NCI-H345 treated with DMSO at 0.1 percent for 48 hours (cell line): Measurements from ENCODE around the gene RANBP17.
"Not testable (repeated sequence)": the region's sequence is repeated elsewhere in the genome, so short reads cannot be mapped to it uniquely, and the experiment has no call there.

ENCODE experiments used
- DNase-seq: peaks from one replicate; lab custom pipeline; 2025; ENCODE audit not compliant: unreplicated experiment; lab: John Stamatoyannopoulos, UW

Gene RANBP17

DNA sequence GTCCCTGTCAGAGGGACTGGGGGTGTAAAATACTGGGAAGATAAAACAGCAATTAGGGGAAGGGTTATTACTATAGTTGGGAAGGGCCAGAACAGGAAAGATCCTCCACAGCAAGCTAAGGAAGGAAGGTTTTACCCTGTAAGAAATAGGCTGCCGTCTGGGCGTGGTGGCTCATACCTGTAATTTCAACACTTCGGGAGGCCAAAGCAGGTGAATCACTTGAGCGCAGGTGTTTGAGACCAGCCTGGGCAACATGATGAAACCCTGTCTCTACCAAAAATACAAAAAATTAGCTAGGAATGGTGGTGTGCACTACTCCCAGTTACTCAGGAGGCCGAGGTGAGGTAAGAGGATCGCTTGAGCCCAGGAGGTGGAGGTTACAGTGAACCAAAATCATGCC lies 282.1 kb downstream of the RANBP17 start:
- DNase-seq, result no peak

DNA sequence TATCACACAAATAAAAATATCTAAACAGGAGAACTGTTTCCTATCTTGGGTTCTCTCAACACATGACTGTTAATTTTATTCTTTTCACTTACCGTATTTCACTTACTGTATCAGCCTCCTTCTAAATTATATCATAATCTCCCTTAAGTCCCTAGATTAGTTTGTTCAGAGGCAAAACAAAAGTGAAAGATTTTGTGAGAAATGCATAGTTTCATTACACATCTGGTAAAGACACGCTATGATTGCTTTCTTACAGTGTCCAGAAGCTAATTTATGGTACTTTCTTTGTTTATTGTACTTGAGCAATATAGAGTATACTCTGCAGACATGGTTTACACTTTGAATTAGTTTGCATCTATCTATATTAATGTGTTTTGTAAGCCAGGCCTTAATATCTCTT lies 287.5 kb downstream of the RANBP17 start:
- DNase-seq, result no peak

DNA sequence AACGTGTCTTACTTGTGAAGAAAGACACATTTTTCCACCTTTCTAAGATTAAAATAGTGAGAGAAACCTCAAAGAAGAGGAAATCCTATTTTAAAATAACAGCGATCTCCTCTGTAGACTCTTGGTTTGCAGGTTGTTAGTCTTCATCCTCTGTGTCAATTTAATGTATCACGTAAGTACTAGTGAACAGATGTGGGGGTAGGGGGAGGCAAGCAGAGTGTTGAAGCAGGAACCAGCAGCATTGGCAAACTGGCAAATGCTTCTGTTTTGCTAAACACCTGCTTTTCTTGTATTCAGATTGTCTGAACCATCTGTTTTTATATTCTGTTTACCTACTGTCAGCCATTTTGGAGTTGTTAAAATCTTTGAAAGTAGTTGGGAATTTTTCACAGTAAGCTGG lies 288.0 kb downstream of the RANBP17 start:
- DNase-seq, result no peak

DNA sequence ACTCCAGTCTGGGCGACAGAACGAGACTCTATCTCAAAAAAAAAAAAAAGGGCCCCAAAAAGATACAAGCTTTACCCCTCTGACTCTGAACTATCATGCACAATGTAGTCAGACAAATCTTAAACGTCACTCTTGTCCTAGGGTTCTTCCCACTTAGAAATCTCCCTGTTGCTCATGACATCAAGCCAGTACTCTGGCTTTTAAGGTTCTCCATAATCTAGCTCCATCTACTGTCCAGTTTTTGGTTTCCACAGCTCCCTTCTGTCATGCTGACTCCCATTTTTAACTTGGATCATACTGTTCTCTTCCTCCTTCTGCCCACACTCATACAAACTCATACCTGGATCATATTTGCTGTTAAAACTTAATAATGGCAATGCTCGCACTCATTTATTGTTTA lies 290.6 kb downstream of the RANBP17 start:
- no peak for DNase-seq

DNA sequence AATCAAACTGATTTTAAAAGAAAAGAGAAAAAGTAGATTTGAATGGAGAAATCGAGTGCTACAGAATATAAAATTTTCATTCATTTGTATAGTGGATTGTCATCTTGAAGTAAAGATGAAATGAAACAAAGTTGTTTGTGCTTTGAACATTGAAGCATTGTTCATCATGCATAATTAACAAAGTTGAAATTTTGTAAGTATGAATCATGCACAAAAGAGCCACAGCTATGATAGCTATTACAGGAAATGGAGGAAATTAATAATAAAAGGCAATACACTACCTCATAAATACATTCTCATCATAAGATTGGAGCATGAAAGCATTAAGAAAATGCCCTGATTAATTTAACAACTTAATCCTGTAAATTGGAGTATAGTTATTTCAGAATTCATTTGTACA lies 293.8 kb downstream of the RANBP17 start:
- DNase-seq, result no peak

DNA sequence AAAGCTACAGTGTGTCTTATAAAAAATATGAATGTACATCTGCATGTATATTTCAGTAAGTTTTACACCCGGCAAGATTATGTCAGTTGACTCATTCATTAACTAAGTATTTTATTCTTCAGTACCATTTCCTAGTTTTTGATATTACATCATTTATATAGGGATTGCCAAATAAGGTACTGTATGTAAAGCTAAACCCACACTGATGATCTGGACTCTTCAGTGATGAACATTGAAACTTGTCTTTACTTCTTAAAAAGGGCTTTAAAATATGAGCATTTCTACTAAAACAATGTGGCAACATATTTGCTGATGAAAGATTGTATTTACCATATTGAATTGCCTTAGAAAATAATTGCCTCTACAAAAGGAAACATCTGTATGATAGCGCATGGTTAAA lies 295.5 kb downstream of the RANBP17 start:
- no peak for DNase-seq

DNA sequence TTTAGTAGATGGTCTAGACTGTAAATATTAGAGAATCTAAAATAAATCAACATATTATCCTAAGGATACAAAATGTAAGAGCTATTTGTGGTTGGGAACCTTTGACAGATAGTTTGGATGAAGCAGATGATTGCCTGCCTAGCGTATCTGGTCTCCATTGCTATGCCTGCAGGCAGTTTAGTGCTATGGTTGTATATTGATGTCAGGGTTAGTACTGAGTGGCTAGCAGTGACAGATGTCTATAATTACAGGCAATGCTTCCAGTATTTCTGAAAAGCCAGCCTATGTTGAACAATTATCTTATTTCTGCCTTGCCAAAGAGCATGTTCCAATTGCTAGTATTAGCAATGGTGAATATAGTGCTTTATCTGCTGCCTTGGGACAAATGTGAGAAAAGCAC lies 296.0 kb downstream of the RANBP17 start:
- no peak for DNase-seq

DNA sequence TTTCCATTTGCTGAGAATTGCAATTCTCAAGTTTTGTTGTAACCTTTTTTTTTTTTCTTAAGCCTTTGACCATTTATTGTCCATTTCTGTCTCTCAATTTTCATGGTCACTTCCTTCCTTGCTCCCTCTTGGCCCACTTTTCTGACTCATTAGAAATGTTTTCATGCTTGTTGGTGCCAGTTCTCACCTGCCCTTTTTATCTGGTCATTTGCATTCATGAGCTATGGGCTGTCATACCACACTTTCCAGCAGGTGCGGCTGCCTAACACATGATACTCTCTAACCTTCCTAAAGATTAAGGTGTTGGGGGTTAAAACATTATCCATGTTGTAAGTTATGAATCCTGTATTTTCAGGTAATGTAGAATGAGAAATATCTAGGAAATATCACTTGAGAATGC lies 296.8 kb downstream of the RANBP17 start:
- no peak for DNase-seq

DNA sequence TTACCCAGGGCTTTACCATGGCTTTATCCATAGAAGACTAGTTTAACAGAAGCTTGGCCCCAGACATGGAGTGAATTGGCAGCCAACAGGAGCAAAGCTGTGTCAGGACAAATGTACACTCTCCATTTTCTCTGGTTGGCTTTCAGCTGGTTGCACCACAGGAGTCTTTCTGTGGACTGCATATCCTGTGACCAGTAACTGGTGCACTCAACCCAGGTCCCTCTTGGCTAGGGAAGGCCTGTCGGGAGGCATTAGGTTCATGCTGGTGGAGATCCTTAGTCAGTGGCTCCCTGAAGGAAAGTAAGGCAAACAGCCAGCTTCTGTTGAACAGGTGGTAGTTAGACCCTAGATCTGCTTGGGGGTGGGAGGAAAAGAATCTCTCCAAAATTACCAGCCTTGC lies 300.3 kb downstream of the RANBP17 start:
- no peak for DNase-seq

DNA sequence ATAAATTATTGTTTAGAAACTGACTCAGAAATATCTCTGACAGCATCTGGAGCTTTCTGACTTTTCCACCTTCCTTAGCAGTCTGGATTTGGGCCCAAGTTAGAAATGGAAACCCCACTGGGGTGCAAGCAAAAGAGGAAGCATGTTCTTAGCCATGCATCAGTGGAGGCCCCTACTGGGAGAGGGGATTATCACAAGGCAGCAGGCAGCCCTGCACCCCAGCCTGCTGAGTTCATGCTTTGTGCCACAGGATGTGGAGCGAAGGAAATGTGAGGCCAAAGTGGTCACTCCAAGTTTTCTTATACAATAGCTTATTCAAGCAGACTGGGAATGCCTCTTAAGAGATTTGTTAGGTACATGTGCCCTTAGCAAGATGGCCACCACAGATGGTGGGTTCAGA lies 300.8 kb downstream of the RANBP17 start:
- DNase-seq, result no peak

DNA sequence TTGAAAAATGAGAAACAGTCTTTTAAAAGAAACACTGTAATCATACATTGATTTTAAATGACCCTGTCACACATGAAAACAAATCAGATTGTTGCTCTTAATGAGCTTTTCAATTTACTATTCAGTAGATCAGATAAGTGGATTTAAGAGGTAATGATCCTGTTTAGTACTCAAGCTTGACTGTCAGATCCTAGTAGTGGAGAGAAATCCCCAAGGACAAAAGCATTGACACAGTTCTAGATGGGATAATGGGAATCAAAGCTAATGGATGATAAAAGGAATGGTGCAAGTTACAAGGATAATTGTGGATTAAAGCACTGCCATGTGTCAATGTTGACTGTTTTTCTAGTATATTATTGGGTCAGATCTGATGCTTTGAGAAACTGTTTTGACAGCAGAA lies 304.9 kb downstream of the RANBP17 start:
- DNase-seq, result no peak

DNA sequence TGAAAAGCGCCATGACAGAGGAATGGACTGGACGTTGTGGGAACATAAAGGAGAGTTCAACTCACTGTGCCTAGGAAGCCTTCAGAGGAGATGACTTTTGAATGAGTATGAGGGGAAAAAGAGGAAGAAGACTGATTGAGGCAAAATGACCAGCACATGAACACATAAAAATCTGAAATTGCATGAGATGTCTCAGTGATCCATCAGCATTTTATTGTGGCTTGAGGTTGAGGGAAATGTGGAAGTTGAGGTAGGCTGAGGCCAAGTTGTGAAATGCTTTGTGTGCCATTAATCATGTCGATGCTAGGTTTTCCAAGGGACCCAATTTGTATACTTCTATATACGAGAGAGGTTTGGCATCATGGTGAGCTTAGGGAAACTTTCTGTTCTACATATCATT lies 306.4 kb downstream of the RANBP17 start:
- DNase-seq, result no peak

DNA sequence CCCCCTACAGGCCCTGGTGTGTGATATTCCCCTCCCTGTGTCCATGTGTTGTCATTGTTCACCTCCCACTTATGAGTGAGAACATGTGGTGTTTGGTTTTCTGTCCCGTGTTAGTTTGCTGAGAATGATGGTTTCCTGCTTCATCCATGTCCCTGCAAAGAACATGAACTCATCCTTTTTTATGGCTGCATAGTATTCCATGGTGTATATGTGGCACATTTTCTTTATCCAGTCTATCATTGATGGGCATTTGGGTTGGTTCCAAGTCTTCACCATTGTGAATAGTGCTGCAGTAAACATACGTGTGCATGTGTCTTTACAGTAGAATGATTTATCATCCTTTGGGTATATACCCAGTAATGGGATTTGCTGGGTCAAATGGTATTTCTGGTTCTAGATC lies 313.1 kb downstream of the RANBP17 start:
- DNase-seq, result not testable (repeated sequence)

DNA sequence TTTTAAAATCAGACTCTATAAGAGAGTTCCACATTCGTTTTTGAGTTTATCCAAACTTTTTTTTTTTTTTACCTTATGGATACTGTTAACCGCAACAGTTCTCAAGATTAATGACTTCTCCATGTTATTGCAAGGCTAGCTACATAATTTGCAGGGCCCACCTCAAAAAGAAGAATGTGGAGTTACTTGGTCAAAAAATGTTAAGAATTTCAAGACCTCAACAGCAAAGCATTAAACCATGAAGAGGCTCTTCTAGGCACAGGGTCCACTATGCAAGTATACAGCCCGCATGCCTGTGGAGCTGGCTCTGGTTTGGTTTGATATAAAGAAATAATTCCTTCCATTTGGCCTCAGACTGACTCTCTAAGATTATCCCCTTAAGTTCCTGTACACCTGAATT lies 313.9 kb downstream of the RANBP17 start:
- DNase-seq, result no peak

DNA sequence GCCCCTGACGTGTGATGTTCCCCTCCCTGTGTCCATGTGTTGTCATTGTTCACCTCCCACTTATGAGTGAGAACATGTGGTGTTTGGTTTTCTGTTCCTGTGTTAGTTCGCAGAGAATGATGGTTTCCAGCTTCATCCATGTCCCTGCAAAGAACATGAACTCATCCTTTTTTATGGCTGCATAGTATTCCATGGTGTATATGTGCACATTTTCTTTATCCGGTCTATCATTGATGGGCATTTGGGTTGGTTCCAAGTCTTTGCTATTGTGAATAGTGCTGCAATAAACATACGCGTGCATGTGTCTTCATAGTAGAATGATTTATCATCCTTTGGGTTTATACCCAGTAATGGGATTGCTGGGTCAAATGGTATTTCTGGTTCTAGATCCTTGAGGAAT lies 316.4 kb downstream of the RANBP17 start:
- DNase-seq, result not testable (repeated sequence)

DNA sequence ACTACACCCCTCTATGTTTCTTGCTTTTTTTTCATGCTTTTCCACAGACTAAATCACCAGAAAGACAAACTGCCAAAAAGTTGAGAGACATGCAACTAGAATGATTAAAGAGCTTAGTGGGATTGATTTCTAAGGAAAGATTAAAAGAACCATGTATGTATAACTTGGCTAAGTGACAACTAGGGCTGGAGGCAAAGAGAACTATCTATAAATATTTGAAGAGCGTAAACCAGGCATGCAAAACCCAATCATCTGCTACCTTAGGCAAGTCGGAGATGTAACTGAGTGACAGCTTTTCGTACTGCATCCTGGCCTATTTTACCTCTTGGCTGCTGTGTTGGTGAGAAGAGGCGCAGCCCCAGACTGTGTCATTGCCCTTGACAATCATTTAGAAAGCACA lies 326.2 kb downstream of the RANBP17 start:
- DNase-seq, result no peak

DNA sequence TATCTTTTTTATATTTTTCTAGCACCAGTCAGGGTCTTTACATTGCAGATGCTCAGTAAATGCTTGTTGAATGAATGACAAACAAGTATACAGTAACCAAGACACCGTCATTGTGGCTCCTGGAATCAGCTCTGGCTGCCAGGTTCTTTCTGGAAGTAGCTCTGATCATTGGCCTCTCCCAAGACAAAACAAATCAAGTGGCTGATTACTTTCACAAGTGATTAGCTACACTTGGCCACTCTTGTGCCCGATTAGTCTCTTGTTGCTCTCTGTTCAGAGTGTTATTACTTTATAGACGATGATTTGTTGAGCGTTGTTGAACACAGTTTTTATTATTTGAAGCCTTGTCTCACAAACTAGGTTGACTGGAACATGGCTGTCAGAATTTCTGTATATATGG lies 327.6 kb downstream of the RANBP17 start:
- no peak for DNase-seq

DNA sequence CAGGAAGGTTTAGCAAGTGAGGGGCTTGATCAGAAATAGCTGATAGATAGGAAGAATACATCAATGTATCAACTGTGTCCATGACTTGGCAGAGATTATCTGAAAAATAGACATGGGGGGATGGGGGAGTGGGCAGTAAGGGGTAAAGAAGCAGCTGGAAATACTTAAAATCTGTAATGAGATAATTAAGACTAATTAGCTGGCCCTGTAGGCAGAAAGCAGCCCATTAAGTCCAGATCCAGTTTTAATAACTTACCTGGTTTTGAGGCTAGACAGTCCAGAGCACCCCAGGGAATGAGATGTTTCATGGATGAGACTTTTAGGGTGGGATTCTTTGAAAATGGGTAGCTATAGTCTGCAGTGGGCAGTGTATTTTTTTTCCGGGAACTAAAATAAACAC lies 330.3 kb downstream of the RANBP17 start:
- no peak for DNase-seq

DNA sequence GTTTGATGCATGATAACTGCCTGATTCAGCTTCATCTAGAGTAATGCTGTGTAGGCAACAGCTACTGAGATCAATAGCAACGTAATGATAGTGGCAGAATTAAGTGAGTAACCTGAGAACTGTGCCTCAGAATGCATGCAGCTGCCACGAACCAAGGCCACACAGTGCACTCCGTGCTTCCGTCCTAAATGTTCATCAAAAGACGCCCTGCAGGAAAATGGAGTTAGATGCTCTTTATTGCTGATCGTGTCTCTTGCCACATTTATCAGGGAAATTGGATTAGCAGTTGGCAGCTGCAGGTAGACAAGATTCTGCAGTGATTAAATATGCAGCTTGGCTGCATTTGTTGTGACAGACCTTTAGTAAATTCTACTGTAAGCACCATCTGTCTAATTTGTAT lies 339.5 kb downstream of the RANBP17 start:
- DNase-seq, result no peak

DNA sequence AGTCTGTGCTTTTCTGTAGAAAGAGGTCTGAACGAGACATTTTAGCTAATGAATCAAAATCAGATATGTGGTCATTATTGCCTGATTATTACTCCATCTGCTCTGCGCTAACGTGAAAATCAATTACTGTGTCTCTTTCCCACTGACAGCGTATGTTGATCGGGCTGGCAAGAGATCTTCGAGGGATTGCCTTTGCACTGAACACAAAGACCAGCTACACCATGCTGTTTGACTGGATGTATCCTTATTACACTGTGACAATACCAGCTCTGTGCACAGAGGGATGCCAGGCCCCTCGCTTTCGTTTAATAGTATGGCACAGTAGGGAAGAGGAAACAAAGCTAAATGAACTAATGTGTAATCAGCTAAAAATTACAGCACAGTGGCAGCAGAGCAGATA lies 343.6 kb downstream of the RANBP17 start:
- DNase-seq, result no peak

DNA sequence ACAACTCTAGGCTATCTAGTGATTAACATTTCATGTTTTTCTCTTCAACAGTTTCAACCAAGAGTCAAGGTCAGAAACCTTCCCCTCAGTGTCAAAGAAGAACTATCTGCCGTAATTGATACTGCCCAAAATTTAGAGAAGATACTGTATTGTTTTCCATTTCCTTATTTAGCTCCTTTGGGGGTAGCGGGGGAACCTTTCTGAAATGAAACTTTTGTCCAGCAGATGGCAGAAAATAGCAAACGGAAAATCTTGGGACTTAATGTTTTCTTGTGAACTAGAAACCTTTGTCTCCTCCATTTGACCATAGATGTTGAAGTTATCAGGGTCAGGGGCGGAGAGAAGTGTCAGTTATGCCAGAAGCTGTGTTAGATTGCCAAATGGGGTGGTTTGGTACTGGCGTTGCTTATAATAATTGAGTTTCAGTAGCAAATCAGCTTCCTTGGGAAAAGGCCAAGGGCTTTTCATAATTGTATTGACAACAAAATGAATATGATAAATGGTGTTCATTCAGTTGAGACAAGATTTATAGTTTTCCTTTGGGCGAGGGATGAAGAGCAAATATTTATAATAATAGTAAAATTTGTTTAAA lies 345.5 kb downstream of the RANBP17 start:
- DNase-seq, result no peak

DNA sequence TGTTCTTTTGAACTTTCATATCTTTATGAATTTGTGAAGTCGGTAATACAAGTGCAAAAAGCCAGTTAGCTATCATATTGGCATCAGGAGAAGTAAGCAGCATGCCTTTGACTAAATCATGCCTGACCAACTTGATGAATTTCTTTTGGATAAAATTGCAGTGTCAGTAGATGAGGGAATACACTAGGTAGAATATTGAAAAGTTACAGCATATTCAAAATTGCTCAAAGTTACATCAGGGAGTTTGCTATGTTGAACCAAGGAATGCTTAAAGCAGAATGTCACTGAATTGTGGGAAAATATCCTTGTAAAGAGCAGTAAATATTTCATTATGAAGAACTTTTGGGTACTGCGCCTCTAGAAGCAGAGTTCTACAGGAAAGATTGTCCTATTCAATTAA lies 360.1 kb downstream of the RANBP17 start:
- no peak for DNase-seq

DNA sequence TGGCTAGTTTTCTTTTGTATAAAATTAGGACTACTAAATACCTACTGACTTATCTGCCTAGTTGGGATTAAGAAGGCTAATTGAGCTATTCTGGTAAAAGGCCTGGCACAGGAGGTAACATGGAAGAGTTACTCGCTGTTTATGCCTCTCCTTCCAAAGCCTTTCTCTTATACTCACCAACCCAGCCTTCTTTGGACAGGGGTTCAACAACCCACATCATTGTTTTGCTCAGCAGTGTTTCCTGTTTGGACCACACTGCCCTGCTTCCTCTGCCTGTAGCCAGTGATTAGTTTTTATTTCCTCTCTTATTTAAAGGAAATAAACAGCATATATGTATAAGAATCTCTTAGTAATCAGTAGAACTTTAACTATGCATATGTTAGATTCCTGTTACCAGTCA lies 362.1 kb downstream of the RANBP17 start:
- no peak for DNase-seq
